ENCODE measurements around the gene GADD45G. TPM values are rescaled to one million over a fixed set of nuclear protein-coding genes. Genes with fewer than 3 reads are reported as not detected.

GADD45G gene
- total and polyA plus RNA-seq, 2 of the 8 experiments (the other 6 are each of a cell fraction or from before 2014, with no cell fraction given), result 7.0 to 11.4 TPM

GRCh38 chr9:89603767-89604665 lies 796 bp upstream of the GADD45G start (continued):
- TF ChIP-seq CBX8 (IDR thresholded peaks at IDR 0.05; ENCODE audit: borderline replicate concordance, low read depth, low read length) (no peak), TAF1 (IDR thresholded peaks at IDR 0.05; ENCODE audit: low read depth, low read length) (no peak), SP2 (IDR thresholded peaks at IDR 0.05; ENCODE audit: low read length) (no peak), RNF2 (IDR thresholded peaks at IDR 0.05; ENCODE audit: borderline replicate concordance, low read depth, low read length, missing control alignments, poor library complexity, severe bottlenecking) (no peak), SIN3A (conservative IDR thresholded peaks at IDR 0.05 in 1 of 2, IDR thresholded peaks at IDR 0.05 in 1 of 2; ENCODE audit: low read depth in 1 of 2, low read length in 2 of 2) (no peak), MAFK (IDR thresholded peaks at IDR 0.05; ENCODE audit: low read depth, low read length) (no peak), CTBP2 (IDR thresholded peaks at IDR 0.05; ENCODE audit: borderline replicate concordance, insufficient read depth, insufficient read length, low read length) (peak; percentile 63), ATF2 (IDR thresholded peaks at IDR 0.05; ENCODE audit: low read length) (peak; percentile 86; the same call in 1 of the 2 replicates), ZNF274 (IDR thresholded peaks at IDR 0.05; ENCODE audit: borderline replicate concordance, extremely low read depth, low read length) (no peak), CEBPB (IDR thresholded peaks at IDR 0.05; ENCODE audit: low read depth, low read length) (no peak), CTCF (IDR thresholded peaks at IDR 0.05; ENCODE audit: control extremely low read depth in 1 of 3, insufficient read depth in 1 of 3, low read depth in 1 of 3, low read length in 3 of 3) (peak; percentile 52 to 70 (median 68)), RAD21 (IDR thresholded peaks at IDR 0.05 in 1 of 2, conservative IDR thresholded peaks at IDR 0.05 in 1 of 2; ENCODE audit: low read depth in 2 of 2, low read length in 2 of 2) (peak; percentile 71 to 81), TEAD4 (IDR thresholded peaks at IDR 0.05; ENCODE audit: low read depth, low read length) (peak; percentile 46; the same call in 1 of the 2 replicates), ASH2L (IDR thresholded peaks at IDR 0.05; ENCODE audit: low read length) (peak; percentile 43), SIX5 (IDR thresholded peaks at IDR 0.05; ENCODE audit: low read depth, low read length) (no peak), SUZ12 (IDR thresholded peaks at IDR 0.05; ENCODE audit: low read length) (0 out of 2 replicates have a peak, but pooled peaks have one; percentile 19), GABPA (IDR thresholded peaks at IDR 0.05; ENCODE audit: borderline replicate concordance, insufficient read depth, low read length) (0 out of 2 replicates have a peak, but pooled peaks have one; percentile 9), CBX5 (IDR thresholded peaks at IDR 0.05; ENCODE audit: low read depth, low read length) (no peak)
